SK-MEL-5 (cell line): ENCODE measurements around the gene LAIR1. TPM values are rescaled to one million over a fixed set of nuclear protein-coding genes. Genes with fewer than 3 reads are reported as not detected.

ENCODE experiments used
- DNase-seq: peaks from one replicate; pipeline ENCODE4 v3.0.0-alpha.2; 2016; ENCODE audit warnings: low read depth, low spot score
- in situ Hi-C: cut with HindIII; loops from 2 replicates; pipeline ENCODE4 v1.10.0; 2016; ENCODE audit warnings: low sequenced_read_pairs, high pct_unique_total_duplicates, low pct_unique_long_range_greater_than_20kb
- total RNA-seq: library from RNA; depleted of rRNA; stranded (reverse); fragments of >200 nt; shearing (Covaris generic); gene quantifications from 2 replicates; pipeline ENCODE4 v1.2.3, GENCODE V29; 2014; rRNA removed

Gene LAIR1
- total RNA-seq, 1 experiment from 2014 or later: not detected

DNA sequence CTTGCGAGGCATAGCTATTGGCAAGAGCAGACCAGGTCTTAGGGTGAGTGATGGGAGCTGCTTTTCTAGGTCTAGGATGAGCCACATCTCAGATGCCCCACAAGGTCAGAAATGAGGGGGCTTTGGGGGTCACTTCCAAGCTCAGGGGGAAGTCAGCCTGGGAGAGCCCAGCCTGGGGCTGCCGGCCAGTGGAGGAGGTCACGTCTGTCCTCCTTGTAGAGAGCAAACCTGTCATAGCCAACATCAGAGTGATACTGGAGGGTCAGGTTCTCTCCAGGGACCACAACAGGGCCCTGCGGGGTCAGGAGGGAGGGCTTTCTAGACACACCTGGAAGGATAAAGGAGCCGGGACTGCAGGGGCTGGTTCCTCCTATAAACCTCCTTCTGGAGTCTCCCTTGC, 54.2 kb downstream of the LAIR1 start:
- DNase-seq: no peak
- in situ Hi-C loops: no loop called here

DNA sequence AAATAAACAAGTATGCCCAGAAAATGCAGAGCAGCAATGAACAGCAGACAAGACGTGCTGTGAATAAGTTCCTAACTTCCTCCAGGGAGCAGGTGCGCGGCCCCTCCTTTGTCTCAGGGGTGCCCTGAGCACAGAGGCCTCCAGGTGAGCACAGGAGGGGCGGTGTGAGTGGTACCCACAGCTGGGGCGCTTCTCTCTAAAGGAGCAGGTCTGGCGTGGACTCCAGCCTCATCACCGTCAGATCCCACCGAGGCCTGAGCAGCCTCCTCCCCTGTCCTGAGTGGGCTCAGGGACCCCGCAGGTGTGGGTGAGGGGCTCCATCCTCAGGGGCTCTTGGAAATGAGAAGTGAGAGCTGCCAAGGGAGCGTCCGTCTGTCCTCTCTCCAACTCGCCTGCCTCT, 54.9 kb downstream of the LAIR1 start:
- in situ Hi-C loops: no loop called here
- no peak for DNase-seq

DNA sequence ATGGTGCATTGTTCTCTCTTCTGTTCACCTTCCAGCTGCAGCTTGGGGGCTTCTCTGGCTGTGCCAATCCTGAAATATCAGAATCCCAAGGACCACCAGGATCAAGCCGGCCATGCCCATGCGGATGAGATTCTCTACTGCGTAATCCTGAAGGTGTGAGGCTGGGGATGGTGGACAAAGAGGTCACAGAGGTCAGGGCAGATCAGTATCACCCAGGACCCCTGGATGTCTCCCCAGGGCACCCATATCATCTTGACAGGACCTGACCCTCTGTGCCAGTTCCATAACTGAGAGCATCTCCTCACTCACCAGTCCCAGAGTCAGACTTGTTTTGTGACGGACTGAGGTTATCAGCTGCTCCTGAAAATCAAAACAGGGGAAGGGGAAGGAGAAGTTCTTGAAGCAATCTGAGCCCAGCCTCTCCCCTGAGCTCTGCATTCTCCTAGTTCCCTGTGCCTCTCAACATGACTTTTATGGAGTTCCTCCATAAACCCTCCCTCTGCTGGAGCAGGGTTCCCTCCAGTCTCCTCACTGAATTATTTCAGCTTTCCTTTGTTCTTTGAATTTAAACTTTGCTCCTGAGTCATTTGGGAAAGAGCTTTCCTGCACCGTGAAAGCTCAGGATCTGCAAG, 57.2 kb downstream of the LAIR1 start:
- no peak for DNase-seq
- in situ Hi-C loops: no loop called here

DNA sequence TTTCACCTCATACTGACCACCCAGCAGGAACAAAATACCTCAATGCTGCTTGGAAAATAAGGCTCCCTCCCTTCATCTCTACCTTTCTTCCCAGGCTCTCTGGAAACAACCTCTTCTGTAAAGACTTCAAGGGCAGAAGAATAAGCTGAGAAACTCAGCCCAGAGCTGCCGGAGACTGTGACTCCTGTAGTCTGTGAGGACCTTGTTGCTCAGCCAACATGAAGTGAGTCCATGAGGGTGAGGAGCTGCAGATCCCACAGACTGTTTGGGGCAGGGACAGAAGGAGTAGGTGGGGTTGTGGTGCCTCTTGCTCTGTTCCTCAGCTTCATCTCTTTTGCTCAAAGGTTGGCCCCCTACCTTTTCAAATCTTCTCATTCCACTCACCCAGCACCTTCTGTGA, 59.6 kb downstream of the LAIR1 start:
- in situ Hi-C loops: no loop called here
- DNase-seq: no peak

DNA sequence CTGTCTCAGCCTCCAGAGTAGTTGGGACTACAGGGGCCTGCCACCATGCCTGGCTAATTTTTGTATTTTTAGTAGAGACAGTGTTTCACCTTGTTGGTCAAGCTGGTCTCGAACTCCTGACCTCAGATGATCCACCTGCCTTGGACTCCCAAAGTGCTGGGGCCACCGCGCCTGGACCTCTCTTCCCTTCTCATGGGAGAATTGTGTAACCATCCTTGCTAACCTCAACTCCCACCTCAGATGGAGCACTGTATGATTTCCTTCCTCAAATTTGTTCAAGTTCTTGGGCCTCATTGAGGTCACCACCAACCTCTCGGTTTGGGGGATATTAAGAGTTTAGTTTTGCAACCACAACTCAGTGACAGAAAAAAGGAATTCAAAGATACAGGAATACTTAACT, 62.5 kb downstream of the LAIR1 start:
- in situ Hi-C loops: no loop called here
- DNase-seq: no peak

Other genes starting within 250 kb of the LAIR1 start
- gene TFPT, start 249.3 kb downstream of the LAIR1 start, total RNA-seq: 33.4 and 39.5 TPM in 2 replicates
- 49.4 and 62.4 TPM in 2 replicates for gene PRPF31, start 249.2 kb downstream of the LAIR1 start, total RNA-seq
- 5.4 and 7.7 TPM in 2 replicates for gene CNOT3, start 227.2 kb downstream of the LAIR1 start, total RNA-seq
- 10.6 and 10.8 TPM in 2 replicates for gene LENG1, start 205.2 kb downstream of the LAIR1 start, total RNA-seq
- not detected in 2 replicates for gene TMC4, start 191.8 kb downstream of the LAIR1 start, total RNA-seq
- gene MBOAT7, start 175.4 kb downstream of the LAIR1 start, total RNA-seq: 32.8 and 33.6 TPM in 2 replicates
- gene TSEN34, start 173.6 kb downstream of the LAIR1 start, total RNA-seq: 46.1 and 49.0 TPM in 2 replicates
- 2,354 and 2,678 TPM in 2 replicates for gene RPS9, start 164.1 kb downstream of the LAIR1 start, total RNA-seq
- 1.1 TPM in 1 of 2 replicates, not detected in the other for gene LILRB3, start 141.9 kb downstream of the LAIR1 start, total RNA-seq
- 0.16 TPM in 1 of 2 replicates, not detected in the other for gene LILRA6, start 122.1 kb downstream of the LAIR1 start, total RNA-seq
- not detected in 2 replicates for gene LILRB5, start 107.7 kb downstream of the LAIR1 start, total RNA-seq
- gene LILRB2, start 83.8 kb downstream of the LAIR1 start, total RNA-seq: not detected in 2 replicates
- not detected in 2 replicates for gene LILRA5, start 51.8 kb downstream of the LAIR1 start, total RNA-seq
- gene LILRA4, start 25.8 kb downstream of the LAIR1 start, total RNA-seq: not detected in 2 replicates
- gene TTYH1, start 50.5 kb upstream of the LAIR1 start, total RNA-seq: 0.77 and 0.93 TPM in 2 replicates
- gene LENG8, start 84.3 kb upstream of the LAIR1 start, total RNA-seq: 7.8 and 8.5 TPM in 2 replicates
- 6.1 and 7.2 TPM in 2 replicates for gene LENG9, start 98.8 kb upstream of the LAIR1 start, total RNA-seq
- gene CDC42EP5, start 108.4 kb upstream of the LAIR1 start, total RNA-seq: 0.26 and 0.43 TPM in 2 replicates
- gene LAIR2, start 137.9 kb upstream of the LAIR1 start, total RNA-seq: not detected in 2 replicates
- not detected in 2 replicates for gene LILRA2, start 208.9 kb upstream of the LAIR1 start, total RNA-seq
- gene LILRA1, start 228.7 kb upstream of the LAIR1 start, total RNA-seq: not detected in 2 replicates